SKM-1 treated with dmso at 0.1 percent for 144 hours (cell line): Measurements from ENCODE around the gene CHST1.

Experiments
- DNase-seq: peaks from one replicate; lab custom pipeline; 2025; ENCODE audit not compliant: unreplicated experiment; lab: John Stamatoyannopoulos, UW

CHST1 gene

DNA sequence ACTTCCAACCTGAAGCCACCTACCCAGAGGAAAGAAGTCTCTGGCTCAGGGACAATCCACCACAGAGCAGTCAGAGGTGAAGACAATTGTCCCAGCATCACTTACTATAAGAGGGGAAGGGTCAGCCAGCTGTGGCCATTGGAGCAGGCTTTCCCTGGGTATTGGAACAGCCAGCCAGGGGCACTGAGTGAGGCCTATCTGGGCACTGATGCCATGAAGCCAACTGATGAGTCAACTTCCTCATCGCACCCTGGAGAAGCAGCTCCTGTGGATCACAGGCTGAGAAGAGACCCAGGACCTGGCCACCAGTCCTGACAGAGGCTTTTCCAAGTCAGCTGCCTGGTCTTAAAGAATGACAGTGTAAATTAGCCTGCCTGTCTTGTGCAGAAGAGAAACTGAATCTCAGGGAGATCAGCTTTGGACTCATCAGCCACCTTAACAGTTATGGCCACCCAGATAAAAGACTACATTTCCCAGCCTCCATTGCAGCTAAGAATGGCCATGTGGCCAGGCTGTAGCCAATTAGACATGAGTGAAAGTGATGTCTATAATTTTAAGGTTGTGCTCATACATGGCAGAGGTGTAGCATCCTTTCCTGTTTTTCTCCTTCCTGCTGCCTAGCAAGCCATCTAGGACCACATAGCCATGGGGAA, 19.0 kb downstream of the CHST1 start:
- DNase-seq = no peak

DNA sequence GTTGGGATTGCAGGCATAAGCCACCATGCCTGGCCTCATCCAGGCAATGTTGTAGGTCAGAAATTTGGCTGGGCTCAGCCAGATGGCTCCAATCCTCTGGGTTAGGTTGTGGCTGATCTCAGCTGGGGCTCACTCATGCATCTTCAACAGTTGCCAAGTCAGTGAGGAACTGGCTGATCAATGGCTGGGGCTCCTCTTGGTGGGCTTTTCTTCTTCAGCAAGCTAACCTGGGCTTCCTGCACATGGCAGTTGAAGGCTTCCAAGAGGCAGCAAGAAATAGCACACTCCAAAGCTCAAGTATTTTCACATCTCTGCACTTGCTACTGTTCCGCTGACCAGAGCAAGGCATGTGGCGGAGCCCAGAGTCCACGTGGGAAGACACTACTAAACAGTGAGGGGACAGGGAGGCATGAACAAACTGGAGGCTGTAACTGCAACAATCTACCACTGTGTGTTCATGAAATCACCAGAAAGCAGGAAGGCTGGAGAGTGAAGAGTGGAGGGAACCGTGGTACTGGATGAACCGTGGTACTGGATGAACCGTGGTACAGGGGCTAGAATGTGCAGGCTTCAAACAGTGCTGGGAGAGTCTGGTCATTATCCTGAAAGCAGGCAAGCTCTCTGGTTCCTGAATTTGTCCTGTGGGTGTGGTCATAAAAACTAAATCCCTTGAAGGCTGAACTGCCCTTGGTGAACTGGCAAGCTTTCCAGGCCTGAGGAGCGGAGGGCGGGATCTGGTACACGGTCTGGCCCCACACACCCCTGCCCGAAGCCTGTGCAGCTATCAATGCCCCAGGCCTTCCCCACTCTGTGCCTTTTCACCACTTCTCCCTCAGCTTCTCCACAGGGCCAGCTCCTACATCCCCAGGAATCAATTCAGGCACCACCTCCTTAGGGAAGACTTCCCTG, 20.2 kb downstream of the CHST1 start:
- DNase-seq = no peak

DNA sequence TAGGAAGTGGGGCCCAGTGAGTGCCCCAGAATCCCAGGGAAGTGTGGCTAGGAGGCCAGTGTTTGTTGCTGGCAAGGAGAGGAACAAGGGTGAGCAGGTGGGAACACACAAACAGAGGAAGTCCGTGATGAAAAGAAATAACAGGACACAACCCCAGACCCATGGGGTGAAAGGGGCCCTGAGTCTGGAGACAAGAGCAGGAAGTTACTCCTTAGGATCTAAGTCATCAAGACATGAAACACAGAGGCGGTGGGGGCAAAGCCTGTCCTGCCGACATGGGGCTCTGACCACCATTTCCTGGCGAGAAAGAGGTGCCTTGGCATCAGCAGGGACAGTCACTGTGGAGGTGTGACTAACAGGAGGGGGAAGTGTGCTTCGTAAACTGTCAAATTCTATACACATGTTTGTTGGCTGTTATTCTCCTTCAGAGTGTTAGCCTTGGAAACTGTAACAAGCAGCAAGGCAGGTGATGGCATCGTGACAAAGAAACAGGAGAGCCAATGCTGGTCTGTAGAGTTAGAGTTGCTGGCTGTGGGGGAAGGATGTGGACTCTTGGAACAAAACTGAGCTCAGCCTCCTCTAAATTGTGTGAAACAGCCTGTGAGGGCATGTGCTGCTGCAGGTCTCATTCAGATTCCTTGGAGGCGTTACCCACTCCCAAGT, 21.7 kb downstream of the CHST1 start:
- DNase-seq = no peak

DNA sequence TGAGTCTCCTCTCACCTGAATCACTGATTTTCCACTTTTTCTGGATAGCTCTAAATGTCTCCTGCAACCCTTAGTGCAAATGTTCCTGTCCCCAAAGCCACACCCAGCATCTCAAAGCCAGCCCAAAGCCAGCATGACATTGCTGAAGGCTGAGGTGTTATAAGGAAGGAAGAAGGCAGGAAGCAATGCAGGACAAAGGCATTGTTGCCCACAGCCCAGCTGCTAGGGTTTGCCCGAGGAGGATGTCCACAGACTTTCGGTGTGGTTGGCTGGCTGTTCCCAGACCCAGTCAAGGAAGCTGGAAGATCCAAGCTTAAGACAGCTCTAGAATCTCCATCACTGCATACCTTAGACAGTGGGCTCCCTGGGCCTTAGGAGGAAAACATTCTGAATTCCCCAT, 23.5 kb downstream of the CHST1 start:
- DNase-seq = no peak

DNA sequence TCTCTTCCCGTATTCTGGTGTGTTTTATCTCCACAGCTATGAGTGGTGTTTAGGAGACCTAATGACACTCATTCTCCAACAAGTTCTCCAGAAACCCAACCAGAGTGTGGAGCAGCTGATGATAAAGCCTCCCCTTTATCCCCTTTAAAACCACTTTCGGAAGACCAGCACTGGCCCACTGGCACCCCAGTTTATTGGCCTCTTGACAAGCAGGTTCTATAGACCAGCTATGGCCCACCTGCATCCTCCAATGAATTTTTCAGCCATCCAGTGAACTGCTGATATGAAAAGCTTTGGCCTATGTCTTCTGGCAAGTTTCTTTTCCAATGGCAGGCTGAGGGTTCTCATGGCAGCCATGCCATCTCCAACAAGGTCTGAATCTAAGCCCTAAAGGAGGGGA, 27.4 kb downstream of the CHST1 start:
- DNase-seq = no peak

DNA sequence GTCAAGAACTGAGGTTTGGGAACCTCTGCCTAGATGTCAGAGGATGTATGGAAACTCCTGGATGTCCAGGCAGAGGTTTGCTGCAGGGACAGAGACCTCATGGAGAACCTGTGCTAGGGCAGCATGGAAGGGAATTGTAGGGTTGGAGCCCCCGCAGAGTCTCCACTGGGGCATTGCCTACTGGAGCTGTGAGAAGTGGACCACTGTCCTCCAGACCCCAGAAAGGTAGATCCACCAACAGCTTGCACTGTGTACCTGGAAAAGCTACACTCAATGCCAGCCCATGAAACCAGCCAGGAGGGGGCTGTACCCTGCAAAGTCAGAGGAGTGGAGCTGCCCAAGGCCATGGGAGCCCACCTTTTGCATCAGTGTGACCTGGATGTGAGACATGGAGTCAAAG, 29.5 kb downstream of the CHST1 start:
- DNase-seq = no peak

DNA sequence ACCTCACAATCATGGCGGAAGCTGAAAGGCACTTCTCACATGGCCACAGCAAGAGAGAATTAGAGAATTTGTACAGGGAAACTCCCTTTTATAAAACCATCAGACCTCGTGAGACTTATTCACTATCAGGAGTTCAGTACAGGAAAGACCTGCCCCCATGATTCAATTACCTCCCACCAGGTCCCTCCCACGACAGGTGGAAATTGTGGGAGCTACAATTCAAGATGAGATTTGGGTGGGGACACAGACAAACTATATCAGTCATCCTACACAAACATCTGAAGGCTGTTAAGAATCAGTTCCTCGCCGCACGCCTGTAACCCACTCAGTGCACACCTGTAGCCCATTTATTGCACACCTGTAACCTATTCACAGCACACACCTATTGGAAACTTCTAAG, 39.8 kb downstream of the CHST1 start:
- DNase-seq = no peak

DNA sequence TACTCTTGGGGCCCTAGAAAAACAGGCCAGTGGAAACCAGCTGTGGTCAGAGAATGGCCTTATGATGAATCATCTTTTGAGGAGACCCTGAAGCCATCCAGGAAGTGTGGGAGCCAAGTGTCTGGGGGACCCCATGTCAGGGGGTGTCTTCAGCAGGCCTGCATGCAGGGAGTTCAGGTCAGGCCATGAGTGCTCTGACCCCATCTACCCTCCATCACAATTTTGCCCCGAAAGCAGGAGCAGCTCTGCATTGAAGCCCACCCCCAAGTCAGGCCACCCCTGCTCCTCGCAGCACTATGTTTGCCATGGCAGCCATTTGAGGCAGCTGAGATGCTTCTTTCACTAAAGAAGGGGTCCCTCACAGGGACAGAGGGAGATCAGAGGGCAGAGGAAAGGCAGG, 41.3 kb downstream of the CHST1 start:
- DNase-seq = no peak

DNA sequence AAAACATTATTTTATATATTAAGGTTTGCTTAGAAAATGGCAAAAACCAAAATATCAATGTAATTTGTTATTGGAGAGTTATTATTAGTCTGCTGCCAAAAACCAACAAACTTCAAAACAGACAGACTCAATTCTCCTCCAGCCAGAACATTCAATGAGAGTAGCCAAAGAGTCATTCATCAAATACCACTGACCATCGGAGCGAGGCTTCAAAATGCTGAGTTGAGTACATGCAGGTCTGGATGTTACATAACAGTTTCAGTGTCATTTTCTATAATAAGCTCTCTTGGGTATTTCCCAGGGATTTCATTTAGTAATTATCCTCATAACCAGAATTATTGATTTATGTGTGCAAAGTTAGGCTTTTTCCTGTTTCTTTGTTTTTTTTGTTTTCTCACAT, 42.6 kb downstream of the CHST1 start:
- no peak for DNase-seq

DNA sequence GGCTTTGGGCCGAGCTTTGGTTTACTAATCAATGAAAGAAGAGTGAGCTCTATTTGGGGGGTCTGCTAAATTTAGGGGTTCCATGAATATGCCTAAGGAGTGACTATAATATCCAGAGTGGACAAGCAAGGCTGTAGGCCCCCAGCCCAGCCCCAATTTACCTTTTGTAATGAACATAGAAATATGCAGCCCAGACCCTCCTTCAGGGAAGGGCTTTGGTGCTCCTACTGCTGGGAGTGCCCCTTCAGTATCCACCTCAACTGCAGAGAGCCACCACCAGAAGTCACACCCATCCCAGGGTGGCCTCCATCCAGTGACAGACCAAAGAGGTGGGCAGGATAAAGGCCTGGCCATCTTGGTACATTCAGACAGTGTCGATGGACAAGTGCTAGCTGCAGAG, 43.1 kb downstream of the CHST1 start:
- DNase-seq = no peak

DNA sequence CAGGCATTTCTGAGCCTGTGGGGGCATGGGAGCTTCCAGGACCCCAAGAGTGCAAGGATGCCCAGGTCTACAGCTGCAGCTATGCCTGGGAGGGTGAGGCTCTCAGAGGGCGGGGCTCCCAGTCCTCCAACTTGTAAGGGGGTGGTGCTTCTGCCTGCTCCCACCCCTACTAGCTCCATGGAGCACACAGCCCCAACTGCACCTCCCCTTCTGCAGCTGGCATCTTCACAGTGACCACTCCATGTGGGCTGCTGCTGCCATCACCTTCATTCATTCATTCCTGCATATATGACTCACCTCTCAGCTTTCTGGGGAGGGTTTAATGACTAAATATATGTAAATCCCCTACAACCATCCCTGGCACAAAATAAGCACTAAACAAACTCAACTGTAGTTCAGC, 43.8 kb downstream of the CHST1 start:
- no peak for DNase-seq

DNA sequence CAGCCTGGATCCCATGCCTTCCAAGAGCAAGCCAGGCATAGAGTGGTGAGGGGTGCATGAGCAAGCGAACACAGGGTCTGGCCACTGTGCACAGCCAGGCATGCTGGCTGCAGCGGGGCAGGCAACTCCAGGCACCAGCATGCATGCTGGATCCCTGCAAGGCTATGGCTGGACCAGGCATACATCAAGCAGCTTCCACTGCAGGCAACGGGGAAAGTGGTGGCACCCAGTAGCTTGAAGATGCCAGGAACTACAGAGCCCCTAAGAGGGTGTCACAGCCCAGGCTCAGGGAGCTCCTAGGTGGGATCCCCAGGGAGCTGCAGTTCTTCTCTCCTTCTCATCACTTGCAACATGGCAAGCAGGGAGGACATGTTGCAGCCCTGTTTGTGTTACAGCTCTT, 45.2 kb downstream of the CHST1 start:
- DNase-seq = no peak

DNA sequence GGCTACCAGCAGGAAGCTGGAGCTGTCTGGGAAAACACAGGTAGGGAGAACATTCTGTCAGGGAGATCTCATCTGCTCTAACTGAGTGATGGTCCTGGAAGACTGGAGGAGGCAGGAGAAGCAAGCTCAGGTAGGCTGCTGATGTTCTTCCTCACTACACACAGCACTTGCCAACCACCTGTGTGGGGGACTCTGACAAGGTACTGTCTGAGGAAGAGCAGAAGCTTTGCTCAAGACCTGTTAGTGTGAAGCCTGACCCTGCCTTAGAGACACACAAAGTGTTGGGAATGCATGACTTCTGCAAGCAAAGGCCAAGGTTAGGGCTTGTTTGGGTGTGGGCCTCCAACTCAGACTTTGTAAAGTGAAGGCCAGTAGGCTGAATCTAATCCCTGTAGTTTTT, 46.5 kb downstream of the CHST1 start:
- no peak for DNase-seq

DNA sequence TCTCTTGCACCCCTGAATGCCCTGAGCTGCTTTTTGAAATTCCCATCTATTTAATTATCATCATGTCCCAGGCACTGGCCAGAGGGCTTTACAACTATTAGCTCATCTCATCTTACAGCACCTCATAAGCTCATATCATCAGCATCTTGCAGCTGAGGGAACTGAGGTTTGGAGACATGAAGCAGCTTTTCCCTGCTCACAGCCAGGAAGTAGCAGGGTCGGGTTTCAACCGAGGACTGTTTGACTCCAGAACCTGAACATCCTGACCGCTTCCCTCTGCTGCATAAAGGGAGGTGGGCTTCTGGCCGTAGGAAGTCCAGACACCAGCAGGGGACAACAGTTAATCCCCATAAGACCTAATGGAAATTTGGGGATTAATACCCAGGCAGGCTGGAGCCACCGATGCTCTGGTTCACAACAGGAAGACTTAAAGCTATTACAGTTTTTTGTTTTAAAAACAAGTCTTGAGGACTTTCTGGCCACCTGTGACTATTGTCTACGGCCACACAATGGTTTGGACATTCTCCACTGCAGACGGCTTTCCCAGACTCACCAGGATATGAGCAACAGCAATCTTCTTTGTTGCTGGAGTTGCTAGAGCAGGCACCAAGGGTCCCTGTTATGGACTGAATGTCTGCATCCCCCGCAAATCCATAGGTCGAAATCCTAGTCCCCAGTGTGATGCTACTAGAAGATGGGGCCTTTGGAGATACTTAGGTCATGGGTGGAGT, 47.4 kb downstream of the CHST1 start:
- DNase-seq = no peak

DNA sequence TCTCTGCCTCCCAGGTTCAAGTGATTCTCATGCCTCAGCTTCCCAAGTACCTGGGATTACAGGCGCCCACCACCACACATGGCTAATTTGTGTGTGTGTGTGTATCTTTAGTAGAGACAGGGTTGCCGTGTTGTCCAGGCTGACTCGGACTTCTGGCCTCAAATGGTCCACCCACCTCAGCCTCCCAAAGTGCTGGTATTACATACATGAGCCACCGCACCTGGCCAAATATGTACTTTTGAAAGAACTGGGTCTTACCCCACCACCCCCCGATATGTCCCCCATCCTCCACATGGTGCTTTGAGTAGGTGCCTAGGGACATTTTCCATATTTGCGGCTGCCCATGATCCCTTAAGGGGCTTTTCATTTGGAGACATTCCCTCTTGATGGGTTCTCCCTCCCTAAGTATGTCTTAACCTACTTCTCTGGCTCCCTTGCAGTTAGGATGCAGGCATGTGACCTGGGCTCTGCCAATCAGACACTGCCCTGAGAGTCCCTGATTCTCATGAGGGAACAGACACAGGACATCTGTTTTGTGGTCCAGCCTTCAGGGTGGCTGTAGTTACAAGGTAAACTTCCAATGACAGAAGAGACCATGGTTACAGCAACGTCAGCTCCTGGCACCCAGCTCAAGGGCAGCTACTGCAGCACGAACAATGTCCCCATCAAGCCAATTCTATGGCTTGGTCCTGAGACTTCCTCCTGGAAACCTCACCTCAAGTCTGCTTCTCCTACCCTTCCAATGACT, 48.4 kb downstream of the CHST1 start:
- DNase-seq = no peak

DNA sequence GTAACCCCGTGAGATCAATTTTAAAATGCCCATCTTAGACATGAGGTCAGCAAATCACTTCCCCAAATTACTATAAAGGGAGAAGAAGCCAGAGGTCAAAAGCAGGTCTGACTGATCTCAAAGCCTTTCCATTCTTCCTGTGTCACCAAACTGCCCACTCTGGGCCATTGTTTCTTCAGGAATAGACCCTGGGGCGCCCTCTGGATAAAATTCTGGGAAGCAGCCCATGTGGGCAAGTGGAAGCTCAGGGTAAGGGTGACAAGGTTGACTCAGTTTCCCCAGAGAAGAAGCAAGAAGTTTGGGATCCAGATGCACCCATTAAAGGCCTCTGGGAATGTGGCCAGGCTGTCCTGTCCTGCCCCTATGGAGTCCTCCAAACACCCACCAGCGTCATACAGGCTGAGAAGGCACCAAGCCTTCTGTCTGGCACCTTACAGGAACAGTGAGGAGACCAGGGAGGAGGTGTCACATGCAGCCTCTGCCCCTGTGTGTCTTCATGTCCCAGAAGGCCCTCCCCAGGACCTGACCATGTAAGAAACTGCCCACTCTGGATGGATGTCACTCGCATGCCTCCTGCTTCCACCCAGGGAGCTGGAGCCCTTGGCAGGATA, 50.1 kb downstream of the CHST1 start:
- no peak for DNase-seq

DNA sequence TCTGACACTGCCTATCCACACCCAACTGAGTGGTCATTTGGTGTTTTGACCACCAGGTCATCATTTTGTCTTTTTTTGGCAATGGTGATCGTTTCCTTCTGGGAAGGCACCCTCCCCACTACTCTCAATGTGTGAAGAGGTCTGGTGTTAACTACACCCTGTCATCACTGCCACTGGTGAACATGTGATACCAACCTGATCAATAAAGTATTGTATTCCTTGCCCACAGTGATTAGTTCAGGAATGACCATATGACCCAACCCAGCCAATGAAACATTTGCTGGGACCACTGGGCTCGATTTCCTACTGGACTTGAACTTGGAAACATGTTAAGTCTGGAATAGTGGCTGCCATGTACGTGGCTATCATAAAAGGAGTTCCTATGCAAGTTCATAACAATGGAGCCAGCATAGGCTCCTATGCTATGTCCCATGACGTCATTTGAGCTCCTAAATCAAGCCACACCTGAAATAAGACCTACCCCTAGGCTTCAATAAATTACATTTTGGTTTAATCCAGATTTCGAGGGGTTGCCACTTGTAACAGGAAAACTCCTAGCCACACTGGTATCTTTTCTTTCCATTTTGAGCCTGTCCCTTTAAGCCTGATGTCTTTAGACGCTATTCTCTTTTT, 51.1 kb downstream of the CHST1 start:
- DNase-seq = no peak

DNA sequence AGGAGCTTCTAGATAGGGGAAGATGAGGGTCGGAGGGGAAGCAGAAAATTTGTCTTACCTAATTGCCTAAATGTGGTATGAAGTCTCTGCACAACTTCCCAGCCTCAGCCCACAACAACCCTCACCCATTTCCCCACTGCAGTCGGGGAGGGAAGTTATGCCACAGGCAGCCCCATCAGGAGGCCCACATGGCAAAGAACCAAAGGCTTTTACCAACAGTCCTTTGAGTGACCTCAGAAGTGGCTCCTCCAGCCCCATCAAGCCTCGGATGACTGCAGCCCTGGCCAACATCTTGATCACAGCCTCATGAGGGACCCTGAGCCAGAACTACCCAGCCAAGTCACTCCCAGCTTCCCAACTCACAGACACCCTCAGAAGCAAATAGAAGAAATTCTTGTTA, 54.8 kb downstream of the CHST1 start:
- DNase-seq = no peak

DNA sequence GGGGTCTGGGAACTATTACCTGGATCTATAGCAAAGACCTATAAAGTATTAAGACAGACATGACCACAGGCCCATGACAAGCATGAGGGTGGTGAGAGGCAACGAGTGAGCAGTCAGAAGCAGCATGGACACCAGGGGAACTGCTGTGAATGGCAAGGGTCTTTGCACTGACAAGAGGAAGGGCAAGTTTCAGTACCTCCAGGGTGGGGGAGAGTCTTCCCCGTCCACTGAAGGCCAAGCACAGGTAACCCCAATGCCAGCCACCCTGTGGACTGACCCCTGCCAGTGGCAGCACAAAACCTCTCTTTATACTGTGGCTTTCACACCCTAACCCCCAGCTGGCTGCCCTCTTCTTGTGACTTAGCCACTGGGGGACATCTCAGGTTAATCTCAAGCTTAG, 55.5 kb downstream of the CHST1 start:
- no peak for DNase-seq

DNA sequence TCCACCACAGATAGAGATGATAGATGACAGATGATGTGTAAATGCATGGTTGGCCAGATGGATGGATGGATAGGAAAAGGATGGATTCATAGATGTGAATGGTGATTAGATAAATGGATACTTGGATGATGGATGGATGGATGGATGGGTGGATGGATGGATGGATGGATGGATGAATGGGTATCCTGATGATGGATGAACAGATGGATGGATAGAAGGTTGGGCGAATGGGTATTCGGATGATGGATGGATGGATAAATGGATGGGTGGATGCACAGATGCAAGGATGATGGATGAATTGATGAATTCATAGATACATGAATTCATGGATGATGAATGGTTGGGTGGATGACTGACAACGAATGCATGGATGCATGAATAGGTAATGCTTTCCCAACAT, 56.1 kb downstream of the CHST1 start:
- no peak for DNase-seq
